Activated T-cell treated with anti-CD3 and anti-CD28 coated beads for 24 hours (primary cell): ENCODE data around the gene BRD3OS.

Source experiments
- DNase-seq: peaks from one replicate; pipeline ENCODE4 v3.0.0-alpha.2; 2020; ENCODE audit warnings: low read depth

BRD3OS gene

DNA sequence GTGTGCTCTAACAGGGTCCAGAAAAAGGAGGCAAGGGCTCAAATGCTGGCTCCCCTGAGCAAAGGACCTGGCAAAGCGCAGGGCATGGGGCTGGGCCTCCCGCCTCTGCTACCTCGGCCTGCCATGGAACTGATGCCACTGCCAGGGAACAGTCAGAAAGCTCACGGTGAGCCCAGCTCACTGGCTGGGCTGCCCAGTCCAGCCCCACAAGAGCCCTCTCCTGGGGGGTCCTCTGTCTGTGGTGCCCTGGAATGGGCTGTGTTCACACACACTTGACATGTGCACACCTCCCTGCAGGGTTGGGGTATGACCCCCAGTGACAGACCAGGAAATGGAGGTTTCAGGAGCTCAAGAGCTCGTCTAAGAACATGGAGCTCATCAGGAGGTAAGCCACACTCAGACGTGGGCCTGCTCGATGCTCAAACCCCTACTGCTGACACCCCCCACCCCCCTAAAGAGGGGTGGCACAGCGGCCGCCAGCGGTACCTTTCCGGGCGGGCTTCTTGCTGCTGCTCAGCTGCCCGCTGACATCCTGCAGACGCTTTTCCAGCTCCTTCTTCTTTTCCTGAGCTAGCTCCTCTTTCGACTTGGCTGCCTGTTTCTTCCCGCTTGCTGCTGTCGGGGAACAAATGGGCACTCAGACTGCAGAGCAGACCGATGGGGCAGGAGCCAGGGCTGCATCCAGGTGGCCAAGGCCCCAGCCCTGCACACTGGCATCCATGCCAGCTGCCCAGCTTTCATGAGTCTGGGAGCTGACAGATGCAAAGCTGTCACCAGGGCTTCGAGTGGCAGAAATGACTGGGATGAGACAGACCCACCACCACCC lies 9.1 kb downstream of the BRD3OS start:
- DNase-seq: no peak

DNA sequence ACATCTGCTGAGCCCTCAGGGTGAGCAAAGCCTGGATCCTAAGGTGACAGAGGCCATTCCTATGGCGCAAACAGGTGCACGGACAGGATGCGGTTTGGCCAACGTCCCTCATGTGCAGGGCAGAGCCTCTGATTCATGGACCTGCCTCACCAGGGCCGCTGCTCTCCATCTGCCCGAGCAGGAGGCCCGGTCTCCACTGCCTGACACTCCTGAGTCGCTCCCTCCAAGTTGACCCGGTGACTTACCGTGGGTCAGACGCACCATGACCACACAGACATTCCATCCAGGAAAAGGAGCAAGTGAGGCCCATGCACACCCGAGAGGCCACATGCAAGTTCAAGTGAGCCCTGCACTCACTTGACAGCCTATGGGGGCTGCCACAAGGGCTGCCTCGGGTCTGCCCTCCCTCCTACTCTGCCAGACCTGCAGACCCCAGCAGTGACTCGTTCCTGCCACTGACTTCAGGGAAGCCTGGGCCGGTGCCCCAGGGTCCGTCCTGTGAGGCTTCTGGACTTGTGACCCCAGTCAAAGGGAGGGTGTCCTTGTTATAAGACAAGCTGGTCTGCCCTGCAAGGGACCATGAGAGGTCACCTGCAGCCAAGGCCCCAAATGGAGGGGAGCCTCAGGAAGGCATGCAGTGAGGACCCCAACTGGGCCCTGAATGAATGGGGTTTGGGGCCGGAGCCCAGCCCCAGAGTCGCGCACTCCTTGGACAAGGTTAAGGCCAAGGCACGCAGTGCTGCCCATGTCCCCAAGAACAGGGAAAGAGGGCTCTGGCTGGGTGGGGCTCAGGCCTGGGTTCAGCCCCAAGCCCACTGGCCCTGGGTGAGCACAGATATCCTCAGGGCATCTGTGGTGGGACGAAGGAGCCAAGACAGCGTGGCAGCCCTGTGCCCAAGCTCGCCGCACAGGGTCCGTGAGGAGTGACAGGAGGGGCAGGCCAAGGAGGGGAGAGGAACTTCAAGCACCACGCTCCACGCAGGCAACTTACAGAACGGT lies 10.1 kb downstream of the BRD3OS start:
- DNase-seq: no peak

DNA sequence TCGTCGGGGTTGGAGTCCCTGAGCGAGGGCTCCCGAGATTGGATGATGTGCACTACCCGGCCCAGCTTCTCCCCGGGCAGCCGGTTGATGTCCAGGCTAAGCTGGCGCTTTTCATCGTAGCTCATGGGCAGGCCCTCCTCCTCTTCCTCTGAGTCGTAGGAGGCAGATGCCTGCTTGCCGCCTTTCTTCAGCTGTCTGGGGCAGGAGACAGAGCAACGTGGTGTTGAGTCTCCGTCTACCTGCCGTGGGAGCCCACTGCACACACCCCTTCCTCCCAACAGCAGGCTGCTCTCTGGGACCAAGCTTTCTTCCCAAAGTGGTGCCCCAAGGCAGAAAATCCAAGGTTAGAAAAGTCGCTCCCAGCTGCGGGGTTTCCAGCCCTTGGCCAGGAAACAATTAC lies 10.8 kb downstream of the BRD3OS start:
- no peak for DNase-seq

DNA sequence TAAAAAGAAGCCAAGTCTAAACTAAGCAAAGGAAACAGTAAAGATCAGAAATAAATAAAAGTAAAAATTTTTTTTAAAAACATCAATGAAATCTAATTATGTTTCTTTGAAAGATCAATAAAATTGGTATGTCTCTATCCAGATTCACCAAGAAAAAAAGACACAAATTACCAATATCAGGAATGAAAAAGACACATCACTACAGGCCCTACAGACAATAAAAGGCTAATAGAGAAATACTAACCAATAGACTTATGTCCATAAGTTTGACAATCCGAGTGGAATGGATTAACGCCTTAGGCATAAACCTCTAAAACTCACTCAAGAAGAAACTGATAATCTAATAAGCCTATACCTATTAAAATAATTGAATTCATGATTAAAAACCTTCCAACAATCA lies 12.4 kb downstream of the BRD3OS start:
- no peak for DNase-seq

DNA sequence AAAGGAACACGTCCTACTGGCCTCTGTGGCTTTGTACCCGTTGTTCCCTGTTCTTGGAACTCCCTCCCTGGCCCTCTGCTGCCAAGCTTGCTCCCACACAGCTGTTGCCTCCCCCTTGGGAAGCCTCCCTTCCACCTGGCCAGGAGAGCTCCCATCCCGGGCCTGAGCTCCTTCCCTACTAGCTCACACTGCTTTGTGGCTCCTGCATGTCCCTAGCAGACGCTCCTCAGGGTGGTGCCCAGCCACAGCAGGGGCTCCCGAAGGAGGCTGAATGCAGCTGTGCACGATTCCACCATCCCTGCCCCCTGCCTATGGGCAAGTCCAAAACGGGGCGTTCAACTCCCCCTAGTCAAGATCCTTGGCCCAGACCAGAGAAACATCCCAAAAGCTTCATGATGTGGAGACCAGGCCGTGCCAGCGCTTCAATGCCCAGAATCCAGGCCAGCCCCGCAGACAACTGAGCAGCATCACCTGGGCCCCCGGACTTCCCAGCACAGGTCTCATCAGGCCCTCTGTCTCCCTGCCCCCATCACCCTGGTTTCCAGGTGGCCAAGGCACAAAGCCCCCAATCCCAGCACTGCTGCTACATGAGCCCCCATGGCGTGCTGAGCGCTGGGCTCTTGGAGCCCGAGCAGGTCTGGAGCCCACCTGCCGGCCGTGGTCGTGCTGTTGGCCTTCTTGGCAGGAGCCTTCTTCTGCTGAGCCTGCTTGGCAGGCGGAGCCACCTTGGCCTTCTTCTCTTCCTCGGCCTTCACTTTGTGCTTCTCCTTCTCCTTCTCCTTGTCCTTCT lies 14.3 kb downstream of the BRD3OS start:
- DNase-seq: no peak

DNA sequence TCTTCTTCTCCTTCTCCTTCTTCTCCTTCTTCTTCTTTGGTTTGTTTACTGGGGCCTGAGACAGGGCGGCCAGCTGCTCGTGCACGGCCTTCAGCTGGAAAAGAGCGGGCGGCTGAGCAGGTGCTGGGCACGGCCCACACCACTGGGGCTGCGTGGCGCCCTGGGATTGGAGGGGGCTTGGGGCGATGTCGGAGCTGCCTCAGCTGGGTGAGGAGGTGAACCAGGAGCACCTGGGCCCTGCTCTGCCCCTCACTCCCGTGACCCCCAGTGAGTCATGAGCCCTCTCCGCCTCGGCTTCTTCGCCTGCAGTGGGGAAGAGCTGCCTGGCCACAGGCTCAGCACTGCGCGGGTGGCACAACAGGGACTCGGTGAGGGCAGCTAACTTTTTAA lies 14.9 kb downstream of the BRD3OS start:
- DNase-seq: no peak

DNA sequence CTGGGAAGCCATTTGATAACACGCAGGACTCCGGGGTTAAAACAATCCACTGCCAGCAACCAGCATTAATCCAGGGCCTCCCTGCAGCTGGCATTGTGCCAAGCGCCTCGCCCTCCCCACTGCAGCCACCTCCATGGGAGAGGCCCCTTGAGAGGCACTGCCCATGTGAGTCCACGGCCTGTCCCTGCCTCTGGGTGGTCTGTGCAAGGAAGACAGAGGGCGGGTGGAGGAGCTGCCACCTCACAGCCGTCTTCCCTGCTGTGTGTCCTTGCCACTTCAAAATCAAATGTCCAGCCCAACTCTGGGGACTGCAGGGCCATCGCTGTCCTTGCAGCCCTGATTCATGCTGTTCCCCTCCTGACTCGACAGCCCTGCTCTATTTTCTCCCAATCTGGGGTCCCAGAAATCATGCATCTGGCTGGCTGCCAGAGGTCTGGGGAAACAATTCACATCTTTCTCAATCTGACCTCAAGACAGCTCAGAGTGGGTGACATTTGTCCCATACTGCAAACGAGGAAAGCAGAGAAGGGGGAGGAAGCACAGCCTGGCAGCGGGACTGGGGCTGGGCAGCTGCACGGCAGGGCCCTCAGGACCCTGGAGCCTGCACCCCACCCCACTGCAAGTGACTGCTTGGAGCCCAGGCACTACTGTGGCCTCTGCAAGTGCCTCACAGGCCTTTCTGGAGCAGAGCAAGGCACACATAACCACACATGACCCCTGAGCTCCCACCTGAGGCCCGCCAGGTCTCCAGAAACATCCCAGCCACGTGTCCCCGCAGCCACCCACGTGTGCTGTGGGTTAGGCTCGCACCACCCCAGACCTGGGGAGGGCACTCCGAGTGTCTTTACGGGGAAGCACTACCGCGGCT lies 15.7 kb downstream of the BRD3OS start:
- no peak for DNase-seq

DNA sequence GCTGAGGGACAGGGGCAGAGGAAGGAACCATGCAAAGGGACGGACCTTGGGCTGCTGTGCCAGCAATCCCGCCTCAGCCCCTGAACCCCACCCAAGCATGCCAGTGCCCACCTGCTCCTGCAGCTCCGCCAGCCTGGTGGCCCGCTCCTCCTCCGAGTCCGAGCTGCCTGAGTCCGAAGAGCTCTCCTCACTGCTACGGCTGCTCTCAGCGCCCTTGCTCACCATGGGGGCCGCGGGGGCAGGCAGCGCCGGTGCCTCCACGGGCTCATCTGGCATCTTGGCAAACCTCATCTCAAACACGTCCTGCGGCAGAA lies 16.3 kb downstream of the BRD3OS start:
- no peak for DNase-seq

DNA sequence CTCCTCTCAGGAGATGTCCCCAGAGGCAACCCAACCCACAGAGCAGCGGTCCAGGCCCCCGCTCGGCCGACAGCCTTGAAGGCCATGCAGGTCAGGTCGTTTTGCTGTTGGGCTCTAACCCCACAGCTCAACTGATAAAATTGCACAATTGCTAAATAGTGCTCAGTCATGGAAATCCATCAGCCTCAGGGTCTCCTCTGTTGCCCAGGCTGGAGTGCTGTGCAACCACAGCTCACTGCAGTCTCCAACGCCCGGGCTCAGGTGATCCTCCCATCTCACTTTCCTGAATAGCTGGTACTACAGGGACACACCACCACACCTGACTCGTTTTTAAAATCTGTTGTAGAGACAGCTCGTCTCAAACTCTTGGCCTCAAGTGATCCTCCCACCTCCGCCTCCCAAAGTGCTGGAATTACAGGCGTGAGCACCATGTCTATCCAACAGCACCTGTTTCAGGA lies 18.3 kb downstream of the BRD3OS start:
- no peak for DNase-seq

DNA sequence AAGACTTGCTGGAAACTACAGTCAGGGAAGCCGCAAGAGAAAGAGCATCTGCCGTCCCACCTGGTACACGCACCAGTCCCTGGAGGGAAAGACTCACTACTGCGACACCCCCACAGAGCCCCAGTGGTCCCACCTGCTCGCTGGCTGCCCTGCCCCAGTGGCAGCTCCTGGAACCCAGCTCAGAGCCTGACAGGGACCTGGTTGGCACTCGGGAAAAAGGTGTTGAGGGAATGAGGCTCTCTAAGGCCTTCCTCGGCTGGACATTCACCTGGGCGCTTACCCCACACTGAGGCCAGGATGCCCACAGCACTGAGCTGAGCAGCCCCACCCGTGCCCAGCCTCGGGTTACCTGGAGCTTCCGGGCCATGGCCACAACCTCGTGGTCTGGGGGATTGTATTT lies 19.7 kb downstream of the BRD3OS start:
- DNase-seq: no peak

DNA sequence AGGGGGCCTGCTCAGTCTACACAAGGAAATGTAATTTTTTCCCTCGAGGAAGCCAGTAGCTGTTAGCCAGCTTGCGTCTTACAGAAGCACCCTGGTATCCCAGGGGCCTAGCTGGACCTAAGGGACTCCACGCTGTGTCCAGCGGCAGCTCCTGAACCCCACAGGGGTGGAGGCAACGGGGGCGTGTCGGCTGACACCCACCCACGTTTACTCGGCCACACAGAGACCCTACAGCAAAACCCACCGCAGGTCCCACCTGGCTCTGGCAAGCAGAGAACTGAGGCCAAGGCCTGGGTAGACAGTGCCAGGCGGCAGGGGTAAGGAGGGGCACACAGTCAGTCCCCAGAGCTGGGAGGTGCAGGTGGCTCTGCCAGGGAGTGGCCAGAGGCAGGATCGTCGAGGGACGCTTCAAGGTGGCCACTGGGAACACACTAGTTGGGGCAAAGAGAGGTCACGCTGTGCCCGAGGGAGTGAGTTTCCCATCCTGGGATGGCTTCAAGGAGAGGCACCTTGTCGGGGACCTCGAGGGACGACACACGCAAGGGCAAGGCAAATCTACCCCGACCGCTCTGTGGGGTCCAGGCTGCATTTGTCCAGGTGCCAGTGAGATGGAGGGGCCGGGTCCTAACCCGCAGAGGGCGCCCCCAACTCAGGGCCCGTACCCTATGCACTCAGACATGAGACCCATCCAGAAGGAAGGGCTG lies 20.7 kb downstream of the BRD3OS start:
- no peak for DNase-seq

DNA sequence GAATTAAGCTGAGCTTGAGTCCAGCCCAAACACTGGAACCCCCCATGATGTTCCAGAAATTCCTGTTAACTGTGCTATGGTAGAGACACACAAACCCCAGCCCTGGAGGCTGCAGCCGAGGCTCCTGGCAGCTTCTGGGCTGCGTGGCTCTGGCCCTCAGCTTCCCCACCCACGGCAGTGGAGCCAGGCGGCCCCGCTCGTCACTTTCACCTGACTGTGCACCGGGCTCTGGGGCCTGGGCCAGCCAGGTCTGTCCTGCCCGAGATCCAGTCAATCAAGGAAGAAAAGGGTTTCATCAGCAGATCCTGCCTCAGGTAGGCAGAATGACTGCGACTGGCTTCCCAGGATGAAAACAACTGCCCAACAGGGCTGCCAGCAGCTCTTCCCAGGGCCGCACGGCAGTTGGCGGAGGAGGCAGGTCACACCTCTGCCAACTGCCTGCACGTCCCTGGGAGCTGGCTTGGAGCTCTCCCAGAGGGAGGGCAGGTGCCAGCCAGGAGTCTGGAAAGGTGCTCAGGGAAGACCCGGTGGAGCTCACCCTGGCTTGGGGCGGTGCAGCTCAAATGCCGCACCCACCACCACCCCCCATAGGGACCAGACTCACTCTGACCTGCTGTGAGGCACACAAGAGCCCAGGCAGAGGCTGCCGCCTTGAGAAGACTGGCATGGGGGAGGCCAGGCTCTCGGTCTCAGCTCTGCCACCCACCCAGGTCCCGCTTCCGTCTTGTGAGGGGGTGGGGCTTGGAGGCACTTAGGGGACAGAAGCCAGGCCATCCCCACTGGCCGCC lies 21.8 kb downstream of the BRD3OS start:
- DNase-seq: no peak

DNA sequence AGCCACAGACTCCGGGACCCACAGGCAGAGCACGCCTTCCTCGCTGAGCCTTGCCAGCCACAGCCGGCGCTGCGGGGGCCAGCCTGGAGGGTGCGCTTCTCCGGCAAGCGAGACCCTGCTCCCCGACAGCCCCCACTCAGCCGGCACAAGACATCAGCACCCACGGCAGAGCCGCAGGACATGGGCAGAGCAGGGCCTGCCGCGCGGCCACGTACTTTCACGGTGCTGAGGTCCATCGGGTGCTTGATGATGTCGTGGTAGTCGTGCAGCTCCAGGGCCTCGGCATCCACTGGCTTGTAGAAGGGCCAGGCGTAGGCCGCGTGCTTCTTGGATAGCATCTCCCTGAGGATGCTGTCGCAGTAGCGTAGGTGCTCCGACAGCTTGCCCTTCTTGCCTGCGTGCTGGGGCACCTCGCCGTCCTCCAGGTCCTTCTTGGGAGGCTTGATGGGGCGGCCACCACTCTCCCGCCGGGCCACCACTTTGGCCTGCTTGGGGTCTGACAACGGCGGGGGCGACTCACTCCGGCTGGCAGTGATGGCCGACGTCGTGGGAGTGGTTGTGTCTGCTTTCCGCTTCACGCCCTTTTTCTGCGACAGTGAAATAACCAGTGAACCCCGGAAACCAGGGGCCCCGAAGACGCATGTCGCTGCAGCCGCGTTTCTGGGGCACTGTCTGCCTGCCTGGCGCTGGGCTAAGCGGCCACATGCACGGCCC lies 22.7 kb downstream of the BRD3OS start:
- DNase-seq: no peak

DNA sequence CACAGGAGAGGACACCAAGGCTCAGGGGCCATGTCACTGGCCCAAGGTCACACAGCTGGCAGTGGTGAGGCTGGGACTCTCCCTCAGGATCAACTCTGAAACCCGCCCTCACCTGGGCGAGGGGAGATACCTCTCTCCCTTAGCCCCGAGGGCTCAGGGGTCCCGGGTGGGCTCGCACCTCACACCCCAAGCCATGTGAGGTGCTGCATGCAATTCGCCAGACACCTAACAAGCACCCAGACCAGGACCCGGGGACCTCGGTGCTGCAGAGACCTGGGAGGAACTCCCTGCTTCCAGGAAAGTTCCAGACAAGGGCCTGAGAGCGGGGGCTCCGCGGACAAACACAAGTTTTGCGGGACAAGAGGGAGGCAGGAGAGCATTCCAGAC lies 23.3 kb downstream of the BRD3OS start:
- no peak for DNase-seq

DNA sequence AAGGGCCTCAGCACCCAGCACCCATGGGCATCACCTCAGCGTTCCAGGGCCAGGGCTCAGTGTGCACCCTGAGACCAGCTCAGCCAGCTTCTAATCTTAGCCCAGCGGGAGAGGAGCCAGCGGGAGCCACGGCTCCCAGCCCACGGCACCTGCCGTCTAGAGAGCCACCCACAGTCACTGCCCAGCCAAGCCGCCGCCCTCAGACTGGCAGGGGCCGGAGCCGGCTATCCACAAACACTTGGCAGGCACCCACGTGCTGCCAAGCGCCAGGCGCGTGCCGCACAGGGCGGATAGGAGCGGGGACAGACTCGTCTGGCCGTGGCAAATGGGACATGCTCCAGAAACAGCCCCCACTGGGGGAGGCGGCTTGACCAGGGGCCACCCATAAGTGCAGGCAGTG lies 24.0 kb downstream of the BRD3OS start:
- DNase-seq: no peak

DNA sequence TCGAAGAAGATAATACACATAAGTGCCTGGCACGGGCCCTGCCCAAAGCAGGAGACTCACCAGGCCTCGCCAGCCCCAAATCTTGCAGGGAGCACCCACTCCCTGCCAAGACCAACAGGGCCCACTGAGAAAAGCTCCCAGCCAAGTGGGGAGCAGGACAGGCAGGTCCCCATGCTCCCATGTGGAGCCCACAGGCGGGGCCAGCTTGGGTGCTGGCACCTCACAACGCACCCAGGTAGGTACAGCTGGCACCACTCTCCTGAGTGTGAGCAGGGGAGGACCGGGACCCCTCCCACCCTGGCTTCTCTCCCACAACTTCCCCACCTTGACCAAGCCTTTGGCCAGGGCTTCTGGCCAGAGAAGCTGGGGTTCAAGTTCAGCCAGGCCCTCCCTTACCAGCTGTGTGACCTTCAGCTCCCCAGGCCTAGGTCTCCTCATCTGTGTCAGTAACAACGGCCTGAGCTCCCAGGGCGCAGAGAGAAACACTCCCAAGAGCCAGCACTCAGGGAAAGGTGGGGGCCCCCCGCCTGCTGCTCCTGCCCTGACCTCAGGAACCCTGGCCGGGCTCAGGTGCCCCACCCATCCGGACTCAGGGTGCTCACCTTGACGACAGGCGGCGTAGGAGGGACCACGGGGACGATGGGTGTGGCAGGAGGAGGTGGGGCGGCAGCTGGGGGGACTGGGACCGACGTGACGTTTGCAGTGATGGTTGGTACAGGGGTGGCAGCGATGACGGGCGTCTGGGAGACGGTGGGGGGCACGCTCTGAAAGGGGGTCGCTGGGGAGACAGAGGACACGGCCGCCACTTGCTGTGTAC lies 24.7 kb downstream of the BRD3OS start:
- DNase-seq: no peak

DNA sequence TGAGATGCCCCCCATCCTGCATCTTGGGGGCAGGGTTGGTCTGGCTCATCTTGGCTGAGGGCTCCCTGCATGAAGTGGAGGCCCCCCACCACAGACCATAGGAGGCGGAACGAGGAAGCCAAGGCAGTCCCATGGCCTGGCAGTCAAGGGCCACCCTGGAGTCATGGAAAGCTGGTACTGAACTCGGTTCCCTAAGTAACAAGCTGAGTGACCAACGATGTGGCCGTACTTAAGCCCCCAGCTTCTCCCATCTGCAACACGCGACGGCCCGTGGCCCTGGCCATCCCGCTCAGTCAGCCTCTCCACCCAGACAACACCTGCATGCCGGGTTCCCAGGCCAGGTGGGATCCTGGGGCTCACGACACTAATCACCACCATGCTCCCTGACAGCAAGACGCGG lies 25.4 kb downstream of the BRD3OS start:
- no peak for DNase-seq

DNA sequence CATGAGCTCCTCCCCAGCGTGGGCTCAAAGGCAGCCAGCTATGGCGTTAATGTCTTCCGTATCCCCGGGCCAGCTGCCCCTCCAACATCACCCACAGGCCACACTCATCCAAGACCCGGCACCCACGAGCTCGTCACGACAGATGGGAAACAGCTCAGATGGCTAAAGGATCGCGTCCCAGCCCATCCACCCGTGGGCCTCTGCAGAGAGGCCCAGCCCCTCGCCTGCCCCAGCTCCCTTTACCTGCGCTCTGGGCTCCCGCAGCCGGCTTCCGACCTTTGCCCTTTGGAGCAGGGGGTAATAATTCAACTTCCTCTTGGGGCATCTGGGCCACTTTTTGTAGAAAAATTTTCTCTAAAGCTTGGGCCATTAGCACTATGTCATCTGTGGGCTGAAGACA lies 26.0 kb downstream of the BRD3OS start:
- no peak for DNase-seq
